ENCODE data around the gene LSP1.
"Not testable (repeated sequence)": the region's sequence is repeated elsewhere in the genome, so short reads cannot be mapped to it uniquely, and the experiment has no call there.

The LSP1 gene

GRCh38 chr11:1852877-1853276 lies at the start of gene LSP1:
LSP1 (plus strand) TSS chr11:1853084; CDS start chr11:1853145, 61 bp downstream.
- FAIRE-seq: no peak

GRCh38 chr11:1803246-1803645 lies 49.6 kb upstream of the LSP1 start:
- no peak for FAIRE-seq

- not testable (repeated sequence) for FAIRE-seq
Measured at GRCh38 chr11:1803835-1804519, 48.9 kb upstream of the LSP1 start.

DNA sequence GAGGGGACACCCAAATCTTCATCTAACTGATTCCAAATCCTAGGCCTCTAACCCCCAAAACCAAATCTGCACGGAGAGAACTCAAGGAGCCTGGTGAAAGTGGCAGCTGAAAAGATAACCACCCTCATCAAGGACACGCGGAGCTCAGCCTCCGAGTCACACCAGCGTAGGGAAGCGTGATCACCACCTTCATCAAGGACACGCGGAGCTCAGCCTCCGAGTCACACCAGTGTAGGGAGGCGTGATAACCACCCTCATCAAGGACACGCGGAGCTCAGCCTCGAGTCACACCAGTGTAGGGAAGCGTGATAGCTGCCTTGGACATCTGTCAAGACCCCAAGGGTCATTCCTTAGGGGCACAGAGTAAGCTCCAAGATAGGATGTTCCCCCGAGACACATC lies 47.4 kb upstream of the LSP1 start:
- FAIRE-seq: no peak

- no peak for FAIRE-seq
Measured at GRCh38 chr11:1807264-1807995, 45.5 kb upstream of the LSP1 start.

DNA sequence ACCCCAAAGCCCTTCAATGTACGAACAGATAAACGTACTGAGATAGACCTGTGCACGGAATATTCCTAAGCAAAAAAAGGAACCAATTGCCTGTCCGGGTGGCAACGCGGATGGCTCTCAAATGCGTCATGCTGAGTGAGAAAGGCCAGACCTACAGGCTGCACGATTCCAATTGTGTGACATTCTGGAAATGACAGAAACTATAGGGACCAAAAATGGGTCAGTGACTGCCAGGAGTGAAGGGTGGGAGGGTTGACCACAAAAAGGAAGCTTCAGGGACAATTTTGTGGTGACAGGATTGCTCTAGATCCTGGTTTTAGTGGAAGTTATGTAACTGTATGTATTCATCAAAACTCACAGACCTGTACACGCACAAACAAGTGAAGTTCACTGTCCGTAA lies 42.1 kb upstream of the LSP1 start:
- no peak for FAIRE-seq

GRCh38 chr11:1812274-1812673 lies 40.6 kb upstream of the LSP1 start:
- FAIRE-seq: no peak

DNA sequence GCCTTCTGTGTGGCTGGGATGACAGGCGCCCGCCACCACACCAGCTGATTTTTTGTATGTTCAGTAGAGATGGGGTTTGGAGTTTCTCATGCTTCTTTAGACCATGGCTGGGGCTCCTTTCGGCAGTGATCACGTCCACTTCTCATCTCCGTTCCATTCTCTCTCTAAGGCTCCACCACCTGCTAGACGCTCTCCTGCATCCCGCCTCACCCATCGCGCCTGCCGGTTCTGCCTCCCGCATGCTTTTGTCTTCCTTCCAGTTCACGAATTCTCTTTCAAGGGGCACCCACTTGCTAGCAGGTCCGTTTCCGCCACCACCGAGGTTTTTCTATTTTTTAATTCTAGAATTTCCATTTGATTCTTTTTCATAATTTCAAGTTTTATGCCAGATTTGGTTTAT lies 40.1 kb upstream of the LSP1 start:
- no peak for FAIRE-seq

GRCh38 chr11:1813356-1813755 lies 39.5 kb upstream of the LSP1 start:
- FAIRE-seq: not testable (repeated sequence)

DNA sequence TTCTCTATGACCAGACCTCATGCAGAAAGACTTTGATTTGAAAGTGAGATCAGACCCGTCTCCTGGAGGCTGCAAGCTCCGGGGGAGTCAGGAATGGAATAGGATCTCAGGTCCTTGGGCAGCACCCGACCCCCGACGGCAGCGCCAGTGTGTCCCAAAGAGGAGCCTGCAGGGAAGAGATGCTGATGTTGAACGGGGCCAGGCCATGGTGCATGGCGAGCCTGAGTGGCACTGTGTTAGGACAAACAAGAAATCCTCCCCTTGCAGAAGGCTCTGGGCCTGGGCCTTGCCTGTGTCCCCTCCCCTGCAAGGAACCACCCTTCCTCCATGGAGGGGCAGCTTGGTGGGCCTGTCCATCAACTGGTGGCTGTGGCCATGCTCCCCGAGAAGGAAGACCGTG lies 38.2 kb upstream of the LSP1 start:
- no peak for FAIRE-seq

GRCh38 chr11:1815311-1815710 lies 37.6 kb upstream of the LSP1 start:
- no peak for FAIRE-seq

DNA sequence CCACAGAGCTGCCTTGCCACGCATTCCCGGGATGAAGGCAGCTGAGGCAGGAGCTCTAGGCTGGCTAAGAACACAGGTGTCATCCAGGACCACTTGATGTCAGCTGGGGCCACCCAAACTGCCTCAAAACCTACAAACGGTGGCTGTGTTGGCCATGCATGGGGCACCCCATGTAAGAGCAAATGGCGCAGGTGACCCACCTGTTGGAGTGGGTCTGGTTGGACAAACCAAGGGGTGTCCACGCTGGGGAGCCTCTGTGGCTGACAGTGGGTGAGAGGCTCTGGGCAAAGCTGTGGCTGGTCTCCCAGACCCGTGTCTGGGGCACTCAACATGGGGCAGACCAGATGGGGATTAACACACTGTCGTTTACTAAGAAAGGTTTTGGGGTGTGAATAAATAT lies 37.1 kb upstream of the LSP1 start:
- FAIRE-seq: no peak

DNA sequence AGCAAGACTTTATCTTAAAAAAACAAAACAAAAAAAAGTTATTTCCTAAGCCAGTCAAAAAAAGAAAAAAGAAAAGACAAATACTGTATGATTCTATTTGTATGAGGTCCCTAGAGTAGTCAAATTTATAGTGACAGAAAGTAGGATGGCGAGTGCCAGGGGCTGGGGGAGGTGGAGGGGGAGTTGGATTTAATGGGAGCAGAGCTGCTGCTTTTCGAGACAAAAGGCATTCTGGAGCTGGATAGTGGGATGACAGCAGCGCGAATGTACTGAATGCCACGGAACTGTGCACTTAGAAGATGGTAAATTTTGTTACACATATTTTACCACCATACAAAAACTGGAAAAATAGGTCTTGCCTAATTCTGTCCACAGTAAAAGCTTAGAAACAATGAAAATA lies 35.9 kb upstream of the LSP1 start:
- no peak for FAIRE-seq

GRCh38 chr11:1817511-1817910 lies 35.4 kb upstream of the LSP1 start:
- no peak for FAIRE-seq

DNA sequence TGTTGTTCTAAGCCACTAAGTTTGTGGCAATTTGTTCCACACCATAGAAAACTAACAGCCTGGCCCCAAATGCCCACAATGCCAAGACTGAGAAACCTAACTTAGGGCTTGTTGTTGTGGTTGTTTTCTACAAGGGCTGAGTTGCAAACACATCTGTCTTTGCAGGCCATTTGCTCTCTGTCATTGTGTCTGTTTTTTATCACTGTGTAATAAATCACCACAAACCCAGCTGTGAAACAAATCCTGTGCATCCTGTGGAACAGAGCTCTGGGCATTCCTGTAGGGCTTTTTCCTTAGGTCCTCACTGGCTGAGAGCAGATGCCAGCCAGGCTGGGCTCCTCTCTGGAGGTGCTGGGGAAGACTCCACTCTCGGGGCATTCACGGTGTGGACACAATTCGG lies 33.8 kb upstream of the LSP1 start:
- no peak for FAIRE-seq

- FAIRE-seq: no peak
Measured at GRCh38 chr11:1820463-1821325, 32.2 kb upstream of the LSP1 start.

DNA sequence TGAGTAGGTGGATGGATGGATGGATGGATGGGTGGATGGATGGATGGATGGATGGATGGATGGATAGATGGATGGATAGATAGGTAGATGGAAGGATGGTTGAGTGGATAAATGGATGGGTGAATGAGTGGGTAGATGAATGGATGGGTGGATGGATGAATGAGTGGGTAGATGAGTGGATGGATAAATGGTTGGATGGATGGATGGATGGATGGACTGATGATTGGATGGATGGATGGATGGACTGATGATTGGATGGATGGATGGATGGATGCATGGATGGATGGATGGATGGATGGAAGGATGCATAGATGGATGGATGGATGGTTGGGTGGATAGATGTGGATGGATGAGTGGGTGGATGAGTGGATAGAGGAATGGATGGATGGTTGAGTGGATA lies 31.3 kb upstream of the LSP1 start:
- no peak for FAIRE-seq

DNA sequence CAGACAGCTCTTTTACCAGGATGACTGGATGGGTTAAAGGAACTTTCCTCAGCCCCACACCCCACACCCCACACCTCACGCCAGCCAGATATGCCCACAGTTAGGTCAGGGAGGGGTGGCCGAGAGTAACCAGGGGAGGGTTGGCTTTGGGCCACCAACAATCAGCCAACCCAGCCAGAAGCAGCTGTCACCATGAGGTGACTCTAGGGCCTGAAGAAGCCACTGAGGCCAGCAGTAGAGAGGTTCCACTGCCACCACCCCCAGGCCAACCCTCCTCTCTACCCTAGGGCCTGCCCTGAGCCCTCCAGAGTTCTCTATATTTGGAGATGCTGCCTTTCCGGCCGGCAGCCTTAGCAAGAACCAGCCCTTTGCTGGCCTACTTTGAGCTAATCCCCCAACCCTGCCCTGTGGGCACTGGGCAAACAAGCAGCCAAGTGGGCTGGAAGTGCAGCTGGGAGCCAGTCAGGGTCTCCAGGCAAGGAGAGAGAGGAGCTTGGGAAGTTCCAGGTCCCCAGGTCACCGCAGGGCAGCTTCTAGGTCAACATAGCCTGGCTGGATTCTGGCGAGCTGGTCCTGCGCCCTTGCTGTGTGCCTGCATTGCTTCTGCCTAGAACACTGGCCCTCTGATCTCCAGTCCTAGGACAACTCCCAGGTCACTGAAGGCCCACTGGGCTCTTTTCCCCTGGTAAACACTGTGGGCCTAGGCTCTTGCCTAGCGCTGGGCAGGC lies 30.1 kb upstream of the LSP1 start:
- no peak for FAIRE-seq

GRCh38 chr11:1823376-1824220 lies 29.3 kb upstream of the LSP1 start:
- no peak for FAIRE-seq

DNA sequence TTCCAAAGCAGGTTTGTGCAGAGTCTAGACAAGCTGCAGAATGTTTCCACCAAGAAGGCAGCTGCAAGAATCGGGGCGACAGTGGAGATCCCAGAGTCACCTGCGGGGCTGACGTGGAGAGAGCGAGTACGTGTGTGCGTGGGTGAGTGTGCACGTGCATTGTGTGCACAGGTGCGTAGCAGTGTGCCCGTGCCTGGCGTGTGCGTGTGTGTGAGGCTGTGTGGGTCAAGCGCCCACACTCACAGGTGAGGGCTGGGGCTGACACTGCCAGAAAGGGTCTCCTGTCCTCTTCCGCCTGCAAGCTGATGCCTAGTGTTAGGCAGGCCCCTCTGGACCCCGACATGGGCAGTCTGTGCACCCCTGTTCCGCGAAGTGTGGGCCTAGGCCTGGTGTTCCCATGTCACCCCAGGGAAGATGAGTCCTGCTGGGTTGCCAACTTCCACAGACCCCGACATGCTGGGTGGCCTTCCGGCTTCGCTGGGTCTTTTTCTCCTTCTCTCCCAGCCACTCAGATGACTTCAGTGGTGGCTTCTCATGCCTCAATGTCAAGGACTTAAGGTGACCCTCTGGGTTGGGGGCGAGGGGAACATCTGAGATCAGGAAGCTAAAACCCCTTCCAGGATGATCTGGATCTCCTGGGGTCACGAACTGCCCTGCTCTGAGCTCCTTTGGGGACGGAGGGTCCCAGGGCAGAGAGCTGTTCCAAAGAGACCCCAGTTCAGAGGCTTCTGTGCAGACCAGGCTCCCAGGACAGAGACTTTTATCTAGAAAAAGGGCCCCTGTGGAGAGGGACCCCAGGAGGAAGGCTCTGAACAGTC lies 28.5 kb upstream of the LSP1 start:
- FAIRE-seq: no peak
